ENCODE results near the gene PRKN. TPM values are rescaled to one million over a fixed set of nuclear protein-coding genes. Genes with fewer than 3 reads are reported as not detected.

The PRKN gene
- total and polyA plus RNA-seq, 9 of the 15 experiments (the other 6 are each of a cell fraction or from before 2014, with no cell fraction given), result 0.03 to 0.96 (median 0.15) TPM; not detected in 2

DNA sequence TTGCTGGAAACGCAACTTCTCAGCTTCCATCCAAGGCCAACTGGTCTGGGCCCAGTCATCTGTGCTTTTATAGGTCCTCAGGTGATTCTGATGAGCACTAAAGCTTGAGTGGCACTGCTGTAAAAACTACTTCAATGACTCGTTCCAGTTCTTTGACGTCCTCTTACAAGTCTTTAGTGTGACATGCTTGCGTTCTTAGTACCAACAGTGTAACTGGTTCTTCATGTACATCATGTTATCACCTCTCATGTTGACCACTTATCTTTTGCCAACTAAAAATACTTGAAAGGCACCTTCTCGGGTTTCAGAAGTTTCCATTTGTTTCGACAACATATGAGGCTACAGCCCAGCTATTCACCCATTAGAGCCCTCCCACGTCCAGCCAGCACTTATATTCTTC lies 468.9 kb downstream of the PRKN start (continued):
- no peak for TF ChIP-seq ZNF436 (CRISPR knock-in tag; IDR thresholded peaks at IDR 0.05)
- TF ChIP-seq, protein P1, sequence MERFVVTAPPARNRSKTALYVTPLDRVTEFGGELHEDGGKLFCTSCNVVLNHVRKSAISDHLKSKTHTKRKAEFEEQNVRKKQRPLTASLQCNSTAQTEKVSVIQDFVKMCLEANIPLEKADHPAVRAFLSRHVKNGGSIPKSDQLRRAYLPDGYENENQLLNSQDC (CRISPR knock-in tag; IDR thresholded peaks at IDR 0.05), result no peak
- TF ChIP-seq DNMT1 (IDR thresholded peaks at IDR 0.05), result no peak
- no peak for TF ChIP-seq ZC3H8 (IDR thresholded peaks at IDR 0.05)

DNA sequence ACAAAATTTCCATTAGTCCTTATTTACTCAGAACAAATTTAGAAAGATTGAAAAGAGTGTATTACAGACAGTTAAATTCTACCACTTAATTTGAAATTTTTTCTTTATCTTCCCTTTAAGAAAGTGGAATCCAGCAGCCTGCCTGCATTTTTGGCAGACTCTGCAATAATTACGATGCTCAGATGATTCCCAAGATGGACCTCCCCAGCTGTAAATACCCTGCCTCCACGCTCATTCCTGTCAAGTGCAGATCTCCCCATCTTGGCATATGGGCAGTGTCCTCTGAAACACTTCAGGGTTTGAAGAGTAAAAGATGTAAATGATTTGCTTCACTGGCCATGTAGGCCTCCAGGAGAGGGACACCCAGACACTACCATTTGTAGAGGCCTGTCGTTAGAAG lies 471.2 kb downstream of the PRKN start:
- FAIRE-seq (no peak), ATAC-seq (no peak), DNase-seq (ENCODE audit: extremely low read depth in 1 of 4, low spot score in 3 of 4) (no peak)
- CTCF ChIA-PET (ENCODE audit: low intra/inter-chr PET ratio), result no interaction called here
- intact Hi-C loops (cut with micrococcal nuclease) (no loop called here), in situ Hi-C loops (cut with MboI) (no loop called here)
- Histone ChIP-seq H2AFZ (ENCODE audit: low read depth, low read length) (no peak overlapping the region), H3K79me2 (ENCODE audit: control insufficient read depth, insufficient read depth, low read length) (no peaks in the 10 kb centered on the region), H3K9me3 (replicated peaks; ENCODE audit: control insufficient read depth, insufficient read depth, low read depth, low read length) (no peaks in the 10 kb centered on the region), H3K27ac (ENCODE audit: extremely low read depth, low read depth, low read length) (no peak overlapping the region), H3K9ac (ENCODE audit: insufficient read depth in 1 of 2, low read depth in 2 of 2, low read length in 2 of 2) (no peak overlapping the region), H3K27me3 (ENCODE audit: control insufficient read depth in 2 of 2, insufficient read depth in 2 of 2, low read length in 2 of 2) (no peaks in the 10 kb centered on the region), H4K20me1 (replicated peaks; ENCODE audit: control insufficient read depth, insufficient read depth, low read length) (no peaks in the 10 kb centered on the region), H3K36me3 (ENCODE audit: control insufficient read depth, insufficient read depth, low read length) (no peaks in the 10 kb centered on the region), H3K4me2 (ENCODE audit: insufficient read depth, low read length) (no peak overlapping the region), H3K4me3 (no peak overlapping the region), H3K4me1 (replicated peaks in 1 of 2; ENCODE audit: control insufficient read depth in 2 of 2, insufficient read depth in 2 of 2, low read length in 2 of 2) (no peaks in the 10 kb centered on the region), H3K9me1 (ENCODE audit: control insufficient read depth, insufficient read depth, low read length) (no peaks in the 10 kb centered on the region)
- 0% methylated on average over 3 of the region's 3 CpGs for WGBS (ENCODE audit: insufficient coverage, low coverage, missing lambda C conversion rate)
- POLR2A ChIA-PET, result no interaction called here
- no TSS peak for BruUV-seq (replicated peaks)
- no peak for TF ChIP-seq ZFPM2 (CRISPR knock-in tag; IDR thresholded peaks at IDR 0.05)
- TF ChIP-seq ZNF766 (CRISPR knock-in tag; conservative IDR thresholded peaks at IDR 0.05), result no peak
- TF ChIP-seq BACH1 (tag; IDR thresholded peaks at IDR 0.05), result no peak
- TF ChIP-seq CREB3L1 (IDR thresholded peaks at IDR 0.05; ENCODE audit: borderline replicate concordance, low read depth), result no peak
- TF ChIP-seq CHD7 (IDR thresholded peaks at IDR 0.05; ENCODE audit: low read depth, low read length), result no peak
- no peak for TF ChIP-seq ERF (CRISPR knock-in tag; IDR thresholded peaks at IDR 0.05)
